Transverse colon (tissue), 4 donors: ENCODE data around the gene HOXD1. TPM values are rescaled to one million over a fixed set of nuclear protein-coding genes. Genes with fewer than 3 reads are reported as not detected.

Experiments
- DNase-seq: peaks from one replicate; pipeline ENCODE4 v3.0.0-alpha.2; 2019
- H3K27ac ChIP-seq, 4 donors: fragments of 200-600 bp; sonication (generic); 2 replicates each; pipeline ENCODE4 v1.5.1; 2016 to 2018; ENCODE audit warnings: inconsistent platforms in 4 of 4
- H3K27me3 ChIP-seq: fragments of 200-600 bp; sonication (generic); 2 replicates; pipeline ENCODE4 v1.5.1; 2017; ENCODE audit warnings: inconsistent platforms
- H3K36me3 ChIP-seq, 4 donors: fragments of 200-600 bp; sonication (generic); 2 replicates each; pipeline ENCODE4 v1.5.1; 2017 to 2019; ENCODE audit warnings: inconsistent platforms in 4 of 4
- H3K4me1 ChIP-seq, 4 donors: fragments of 200-600 bp; sonication (generic); 2 replicates each; pipeline ENCODE4 v1.5.1; 2017 to 2020; ENCODE audit warnings: inconsistent platforms in 4 of 4
- H3K4me3 ChIP-seq, 4 donors: fragments of 200-600 bp; sonication (generic); 1 replicate in 1 of 4; 2 replicates in 3 of 4; pipeline versions ENCODE4 v1.5.1 to v1.6.1; 2017 to 2019; ENCODE audit warnings: inconsistent platforms in 4 of 4
- H3K9me3 ChIP-seq, 2 donors: fragments of 200-600 bp; sonication (generic); 2 replicates each; pipeline ENCODE4 v1.5.1; 2017 to 2019; ENCODE audit warnings: inconsistent platforms in 2 of 2
- EP300 ChIP-seq: sonication (generic); formaldehyde crosslinking; IDR thresholded peaks from one replicate; pipeline ENCODE4 v1.6.1; 2017; ENCODE audit warnings: antibody characterized with exemption, low read depth
- POLR2A ChIP-seq: fragments of 450-650 bp; IDR thresholded peaks from one replicate; pipeline ENCODE4 v1.6.1; 2016; ENCODE audit warnings: antibody characterized with exemption, mild to moderate bottlenecking, moderate library complexity
- POLR2AphosphoS5 ChIP-seq, 3 donors: sonication (generic); formaldehyde crosslinking; IDR thresholded peaks; one replicate each; pipeline ENCODE4 v1.6.1; 2016; ENCODE audit warnings: antibody characterized with exemption in 3 of 3
- WGBS, 2 donors: methylation state at CpG; one replicate each; pipeline ENCODE4 v1.1.5; 2018; ENCODE audit warnings: low coverage in 1 of 2; 5-methylcytosine and 5-hydroxymethylcytosine counted together
- in situ Hi-C, 4 donors: fragments of 200-750 bp; cut with MboI; loops; one replicate each; pipeline versions ENCODE4 v1.15.0 to v1.15.1; 2017; ENCODE audit warnings: low sequenced_read_pairs in 3 of 4, low pct_ligation_motif_present in 1 of 4, low pct_unique_long_range_greater_than_20kb in 1 of 4
- intact Hi-C: fragments of 100-400 bp; cut with DNase I; formaldehyde crosslinking; loops from one replicate; pipeline ENCODE4 v1.15.1; 2023; ENCODE audit warnings: low total_unique reads
- total RNA-seq, 4 donors: library from RNA; depleted of rRNA; stranded (reverse); fragments of >200 nt; gene quantifications; one replicate each; pipeline ENCODE4 v1.1.0, GENCODE V29; 2016
- TF ChIP-seq, protein P1 (sequence below), 5 experiments: fragments of 200-600 bp in 3 of 5; fragments of 450-650 bp in 2 of 5; sonication (generic) in 3 of 5; IDR thresholded peaks; 1 replicate in 2 of 5; 2 replicates in 3 of 5; pipeline ENCODE4 v1.5.1; 2016 to 2017; ENCODE audit warnings: antibody characterized with exemption in 5 of 5, inconsistent platforms in 3 of 5, mild to moderate bottlenecking in 2 of 5, moderate library complexity in 1 of 5

HOXD1 gene
- total RNA-seq, 4 donors from 2014 or later: 4.1 to 12.9 (median 4.5) TPM

GRCh38 chr2:176166272-176166671, 22.2 kb upstream of the HOXD1 start:
- DNase-seq: no peak
- WGBS, 2 donors: 59 to 85% methylated on average over 2 of the region's 2 CpGs
- Histone ChIP-seq H3K36me3 (no peaks in the 10 kb centered on the region), H3K4me3 (no peak overlapping the region), H3K4me1 (peaks cover 0 to 23% (median 8%) of the 10 kb centered on the region in 4 donors), H3K27ac (no peak overlapping the region), H3K9me3 (no peaks in the 10 kb centered on the region), H3K27me3 (peaks cover 60% of the 10 kb centered on the region)
- in situ Hi-C loops: no loop called here
- TF ChIP-seq POLR2A (no peak), EP300 (no peak), POLR2AphosphoS5 (IDR thresholded peaks at IDR 0.05) (no peak)
- TF ChIP-seq, protein P1, sequence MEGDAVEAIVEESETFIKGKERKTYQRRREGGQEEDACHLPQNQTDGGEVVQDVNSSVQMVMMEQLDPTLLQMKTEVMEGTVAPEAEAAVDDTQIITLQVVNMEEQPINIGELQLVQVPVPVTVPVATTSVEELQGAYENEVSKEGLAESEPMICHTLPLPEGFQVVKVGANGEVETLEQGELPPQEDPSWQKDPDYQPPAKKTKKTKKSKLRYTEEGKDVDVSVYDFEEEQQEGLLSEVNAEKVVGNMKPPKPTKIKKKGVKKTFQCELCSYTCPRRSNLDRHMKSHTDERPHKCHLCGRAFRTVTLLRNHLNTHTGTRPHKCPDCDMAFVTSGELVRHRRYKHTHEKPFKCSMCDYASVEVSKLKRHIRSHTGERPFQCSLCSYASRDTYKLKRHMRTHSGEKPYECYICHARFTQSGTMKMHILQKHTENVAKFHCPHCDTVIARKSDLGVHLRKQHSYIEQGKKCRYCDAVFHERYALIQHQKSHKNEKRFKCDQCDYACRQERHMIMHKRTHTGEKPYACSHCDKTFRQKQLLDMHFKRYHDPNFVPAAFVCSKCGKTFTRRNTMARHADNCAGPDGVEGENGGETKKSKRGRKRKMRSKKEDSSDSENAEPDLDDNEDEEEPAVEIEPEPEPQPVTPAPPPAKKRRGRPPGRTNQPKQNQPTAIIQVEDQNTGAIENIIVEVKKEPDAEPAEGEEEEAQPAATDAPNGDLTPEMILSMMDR (IDR thresholded peaks at IDR 0.05): no peak
- intact Hi-C loops: no loop called here

- intact Hi-C loops: no loop called here
- WGBS, 2 donors: 42 to 71% methylated on average over 1 of the region's 1 CpG
- in situ Hi-C loops: no loop called here
- Histone ChIP-seq H3K9me3 (no peaks in the 10 kb centered on the region), H3K27me3 (peaks cover 61% of the 10 kb centered on the region), H3K4me1 (peaks cover 0 to 23% (median 10%) of the 10 kb centered on the region in 4 donors), H3K27ac (no peak overlapping the region), H3K4me3 (no peak overlapping the region), H3K36me3 (no peaks in the 10 kb centered on the region)
- TF ChIP-seq EP300: no peak
- TF ChIP-seq, protein P1 (IDR thresholded peaks at IDR 0.05): no peak
- no peak for TF ChIP-seq POLR2AphosphoS5 (IDR thresholded peaks at IDR 0.05)
- TF ChIP-seq POLR2A: no peak
- no peak for DNase-seq
These were observed 21.1 kb upstream of the HOXD1 start for GRCh38 chr2:176167398-176167797.

DNA sequence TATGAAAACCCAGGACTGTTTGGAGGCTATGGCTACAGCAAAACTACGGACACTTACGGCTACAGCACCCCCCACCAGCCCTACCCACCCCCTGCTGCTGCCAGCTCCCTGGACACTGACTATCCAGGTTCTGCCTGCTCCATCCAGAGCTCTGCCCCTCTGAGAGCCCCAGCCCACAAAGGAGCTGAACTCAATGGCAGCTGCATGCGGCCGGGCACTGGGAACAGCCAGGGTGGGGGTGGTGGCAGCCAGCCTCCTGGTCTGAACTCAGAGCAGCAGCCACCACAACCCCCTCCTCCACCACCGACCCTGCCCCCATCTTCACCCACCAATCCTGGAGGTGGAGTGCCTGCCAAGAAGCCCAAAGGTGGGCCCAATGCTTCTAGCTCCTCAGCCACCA, 19.3 kb upstream of the HOXD1 start:
- no peak for DNase-seq
- Histone ChIP-seq H3K27ac (no peak overlapping the region), H3K4me1 (peaks cover 0 to 20% (median 8%) of the 10 kb centered on the region in 4 donors), H3K36me3 (no peaks in the 10 kb centered on the region), H3K9me3 (no peaks in the 10 kb centered on the region), H3K27me3 (peaks cover 61% of the 10 kb centered on the region), H3K4me3 (no peak overlapping the region)
- TF ChIP-seq EP300: no peak
- TF ChIP-seq POLR2A: no peak
- TF ChIP-seq POLR2AphosphoS5 (IDR thresholded peaks at IDR 0.05): no peak
- TF ChIP-seq, protein P1 (IDR thresholded peaks at IDR 0.05): no peak
- intact Hi-C loops (no loop called here), in situ Hi-C loops (no loop called here)
- 100% methylated on average over 4 of the region's 5 CpGs; no CpG with 5 or more reads in 1 of the 2 donors for WGBS, 2 donors

DNA sequence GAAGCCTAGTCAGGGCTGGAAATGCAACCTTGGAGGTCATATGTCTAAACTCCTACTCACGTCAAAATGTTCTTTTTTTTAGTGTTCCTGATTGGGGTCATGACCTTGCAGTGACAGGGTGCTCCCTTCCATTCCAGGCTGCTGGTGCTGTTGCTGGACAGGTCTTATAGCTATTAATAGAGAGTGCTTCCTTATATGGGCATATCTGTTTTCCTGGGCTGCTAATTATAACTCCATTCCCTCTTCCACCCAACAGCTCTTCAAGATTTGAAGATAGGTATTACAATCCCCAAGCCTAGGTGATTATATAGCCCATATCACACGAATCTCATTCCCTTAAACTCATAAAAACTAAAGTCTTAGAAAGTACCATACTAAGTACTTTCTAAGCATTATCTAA, 18.8 kb upstream of the HOXD1 start:
- no peaks in the 10 kb centered on the region for H3K9me3 ChIP-seq
- peaks cover 0 to 25% (median 13%) of the 10 kb centered on the region in 4 donors for H3K4me1 ChIP-seq
- in situ Hi-C loops (no loop called here), intact Hi-C loops (no loop called here)
- no peaks in the 10 kb centered on the region for H3K36me3 ChIP-seq
- 50 to 57% methylated on average over 1 to 2 of the region's 2 CpGs for WGBS, 2 donors
- TF ChIP-seq, protein P1 (IDR thresholded peaks at IDR 0.05): no peak
- TF ChIP-seq POLR2A (no peak), EP300 (no peak), POLR2AphosphoS5 (IDR thresholded peaks at IDR 0.05) (no peak)
- no peak overlapping the region for H3K27ac ChIP-seq
- peaks cover 61% of the 10 kb centered on the region for H3K27me3 ChIP-seq
- H3K4me3 ChIP-seq: no peak overlapping the region
- DNase-seq: no peak
